GDM1 (cell line): ENCODE data around the gene PEX1.
"Not testable (repeated sequence)": the region's sequence is repeated elsewhere in the genome, so short reads cannot be mapped to it uniquely, and the experiment has no call there.

Experiments used
- DNase-seq: peaks from one replicate; lab custom pipeline; 2025; lab: John Stamatoyannopoulos, UW

PEX1 gene

DNA sequence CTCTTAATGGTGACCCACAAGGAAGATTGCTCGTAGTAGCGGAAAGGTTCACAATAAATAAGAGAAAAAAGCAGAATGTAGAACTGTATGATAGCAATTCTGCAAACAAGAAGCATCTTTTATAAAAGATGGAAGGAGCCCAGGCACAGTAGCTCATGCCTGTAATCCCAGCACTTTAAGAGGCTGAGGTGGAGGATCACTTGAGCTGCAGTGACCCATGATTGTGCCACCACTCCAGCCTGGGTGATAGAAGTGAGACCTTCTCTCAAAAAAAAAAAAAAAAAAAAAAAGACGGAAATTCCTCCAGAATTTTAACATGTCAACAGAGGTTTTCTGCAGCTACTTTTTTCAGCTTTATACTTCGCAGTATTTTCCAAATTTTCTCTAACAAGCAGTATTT is 67.8 kb downstream of the PEX1 start:
- DNase-seq: no peak

DNA sequence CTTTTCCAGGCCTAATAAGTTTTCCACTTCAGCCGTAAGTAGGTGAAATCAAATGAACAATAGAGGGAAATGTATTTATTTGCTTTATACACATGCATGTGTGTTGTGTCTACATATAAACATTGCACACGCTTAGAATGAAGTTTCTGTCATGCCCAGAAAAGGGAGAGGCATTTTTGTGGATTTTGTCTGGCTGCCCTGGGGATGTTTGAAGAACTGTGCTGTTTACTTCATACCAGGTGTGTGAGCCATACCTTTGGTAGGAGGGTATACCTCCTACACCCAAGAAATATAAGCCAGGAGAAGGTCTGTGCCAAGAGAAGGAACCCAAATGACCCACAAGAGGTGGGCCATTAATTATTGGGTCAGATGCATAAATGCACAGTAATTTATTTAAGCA is 68.2 kb downstream of the PEX1 start:
- DNase-seq: no peak

DNA sequence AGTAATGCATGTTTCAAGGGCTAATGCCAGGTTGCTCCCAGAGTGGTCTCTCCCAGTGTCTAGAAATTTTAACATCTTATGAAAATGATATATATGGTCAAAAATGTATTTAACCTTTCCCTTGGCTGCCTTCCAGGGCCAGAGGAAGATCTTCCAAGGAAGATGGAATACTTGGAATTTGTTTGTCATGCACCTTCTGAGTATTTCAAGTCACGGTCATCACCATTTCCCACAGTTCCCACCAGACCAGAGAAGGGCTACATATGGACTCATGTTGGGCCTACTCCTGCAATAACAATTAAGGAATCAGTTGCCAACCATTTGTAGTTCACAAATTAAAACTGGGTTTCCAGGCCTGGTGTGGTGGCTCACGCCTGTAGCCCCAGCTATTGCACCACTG is 72.1 kb downstream of the PEX1 start:
- no peak for DNase-seq

DNA sequence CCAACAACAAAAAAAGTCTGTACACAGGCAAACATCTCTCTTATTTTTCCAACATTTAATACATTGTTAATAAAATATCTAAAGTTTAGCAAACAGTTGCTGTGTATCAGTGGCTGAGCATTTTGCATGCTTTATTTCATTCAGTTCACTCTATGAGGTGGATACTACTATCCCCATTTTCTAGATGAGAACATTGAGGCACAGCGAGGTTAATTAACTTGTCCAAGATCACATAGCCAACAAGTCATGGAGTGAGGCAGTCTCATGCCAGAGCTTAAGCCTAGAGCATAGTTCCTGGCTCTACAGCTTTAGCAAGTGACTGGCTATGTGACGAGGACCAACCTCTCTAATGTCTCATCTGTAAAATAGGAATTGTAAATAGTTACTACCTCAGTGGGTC is 76.7 kb downstream of the PEX1 start:
- no peak for DNase-seq

DNA sequence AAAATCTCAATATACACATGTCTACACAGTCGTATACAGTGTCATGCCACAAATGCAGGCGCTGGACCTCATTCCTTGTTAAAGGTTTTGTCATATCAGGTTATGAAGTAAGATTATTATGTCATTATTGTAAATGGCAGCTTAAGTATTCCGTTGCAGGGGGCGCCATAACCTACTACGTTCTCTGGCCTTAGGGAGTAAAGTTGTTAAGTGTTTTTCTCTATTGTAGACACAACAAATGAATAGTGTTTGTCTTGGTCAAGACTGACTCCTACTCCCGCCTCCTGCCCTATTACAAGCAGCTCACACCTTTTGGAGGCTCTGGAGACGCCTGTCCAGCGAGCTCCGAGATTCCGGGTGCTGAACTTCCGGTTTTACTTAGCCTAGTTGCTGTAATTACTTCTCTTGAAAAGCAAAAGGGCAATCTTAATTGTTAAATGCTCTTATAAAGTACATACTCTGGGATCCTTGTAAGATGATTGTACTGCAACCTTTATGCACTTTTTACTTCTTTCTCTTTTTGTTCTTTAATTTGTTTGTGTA is 80.0 kb downstream of the PEX1 start:
- DNase-seq: peak; percentile 16

DNA sequence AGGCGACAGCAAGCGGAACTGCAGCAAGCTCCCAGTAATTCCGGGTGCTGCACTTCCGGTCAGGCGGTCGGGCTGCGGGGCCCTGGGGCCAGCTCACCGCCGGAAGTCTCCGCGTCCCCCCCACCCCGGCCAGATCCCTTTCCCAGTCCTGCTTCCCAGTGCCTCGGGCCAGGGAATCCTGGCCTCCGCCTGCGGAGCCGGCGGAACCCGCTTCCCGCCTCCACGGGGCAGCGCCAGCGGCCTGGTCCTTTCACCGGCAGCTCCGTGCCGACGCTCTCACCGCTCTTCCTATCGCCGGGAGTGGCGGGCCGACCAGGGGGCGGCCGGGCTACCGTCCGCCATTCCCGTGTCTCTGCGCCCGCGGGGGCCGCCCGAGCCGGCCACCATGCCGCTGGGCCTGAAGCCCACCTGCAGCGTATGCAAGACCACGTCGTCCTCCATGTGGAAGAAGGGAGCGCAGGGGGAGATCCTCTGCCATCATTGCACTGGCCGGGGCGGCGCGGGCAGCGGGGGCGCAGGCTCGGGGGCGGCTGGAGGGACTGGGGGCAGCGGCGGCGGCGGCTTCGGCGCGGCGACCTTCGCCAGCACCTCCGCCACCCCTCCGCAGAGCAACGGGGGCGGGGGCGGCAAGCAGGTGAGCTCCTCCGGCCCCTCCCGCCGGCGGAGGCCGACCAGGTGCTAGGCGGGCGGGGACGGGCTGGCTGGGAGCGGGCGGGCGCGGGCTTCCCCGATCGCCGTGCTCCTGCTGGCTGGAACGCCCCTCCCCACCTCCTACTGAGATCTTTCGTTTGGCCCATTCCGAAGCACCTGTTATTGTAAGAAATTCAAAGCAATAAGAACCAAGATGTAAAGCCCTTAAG is 80.7 kb downstream of the PEX1 start, which contains the start of gene GATAD1:
Gene GATAD1, plus strand, starts transcription at position 138 of the 860 bp plus-strand sequence. Its CDS starts 248 bp downstream, at position 386.
- DNase-seq: peak; percentile 75

DNA sequence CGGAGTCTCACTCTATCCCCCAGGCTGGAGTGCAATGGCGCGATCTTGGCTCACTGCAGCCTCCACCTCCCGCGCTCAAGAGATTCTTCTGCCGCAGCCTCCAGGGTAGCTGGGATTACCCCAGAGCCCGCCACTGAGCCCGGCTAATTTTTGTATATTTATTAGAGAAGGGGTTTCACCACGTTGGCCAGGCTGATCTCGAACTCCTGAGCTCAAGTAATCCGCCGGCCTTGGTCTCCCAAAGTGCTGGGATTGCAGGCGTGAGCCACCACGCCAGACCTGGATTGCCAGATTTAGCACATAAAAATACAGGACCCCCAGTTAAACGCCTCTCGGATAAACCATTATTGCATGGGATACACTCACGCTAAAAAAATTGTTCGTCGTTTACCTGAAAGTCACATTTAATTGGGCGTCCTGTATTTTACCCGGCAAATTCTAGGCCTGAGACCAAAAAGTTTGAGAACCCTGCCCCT is 81.4 kb downstream of the PEX1 start:
- no peak for DNase-seq

DNA sequence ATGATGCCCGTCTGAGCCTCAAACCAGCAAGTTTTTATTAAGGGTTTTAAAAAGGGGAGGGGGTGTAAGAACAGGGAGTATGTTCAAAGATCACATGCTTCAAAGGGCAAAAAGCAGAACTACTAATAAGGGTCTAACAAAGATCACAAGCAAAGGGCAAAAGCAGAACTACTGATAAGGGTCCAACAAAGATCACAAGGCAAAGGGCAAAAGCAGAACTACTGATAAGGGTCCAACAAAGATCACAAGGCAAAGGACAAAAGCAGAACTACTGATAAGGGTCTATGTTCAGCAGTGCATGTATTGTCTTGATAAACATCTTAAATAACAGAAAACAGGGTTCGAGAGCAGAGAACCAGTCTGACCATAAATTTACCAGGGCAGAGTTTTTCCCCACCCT is 85.6 kb downstream of the PEX1 start:
- DNase-seq: not testable (repeated sequence)

DNA sequence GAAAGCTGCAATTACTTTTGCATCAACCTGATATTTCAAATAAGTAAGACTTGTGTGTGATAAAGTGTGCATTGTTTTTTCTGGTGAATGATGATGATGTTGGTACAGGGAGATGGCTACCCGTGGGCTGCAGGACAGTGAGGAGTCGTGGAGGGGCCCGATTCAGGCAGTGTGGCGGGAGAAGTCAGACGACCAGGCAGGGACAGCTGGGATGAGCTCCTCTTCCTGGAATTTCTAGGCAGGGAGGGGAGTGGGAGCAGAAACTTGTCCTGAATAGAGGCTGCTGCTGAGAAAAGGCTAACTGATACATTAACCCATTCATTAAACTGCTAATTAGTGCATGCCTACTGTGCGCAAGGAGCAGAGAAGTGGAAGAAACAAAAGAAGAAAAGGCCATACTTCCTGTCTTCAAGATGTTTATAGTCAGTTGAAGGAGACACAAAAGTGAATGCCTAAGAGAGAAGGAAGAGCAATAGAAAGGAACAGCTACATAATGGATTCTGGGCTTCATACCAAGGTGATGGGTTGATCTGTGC is 90.3 kb downstream of the PEX1 start:
- DNase-seq: no peak
